Measurements from ENCODE around the gene CBX3. TPM values are rescaled to one million over a fixed set of nuclear protein-coding genes. Genes with fewer than 3 reads are reported as not detected.

Gene CBX3
- total RNA-seq, 2 experiments from 2014 or later = 313 to 320 TPM

- Mint-ChIP-seq H3K36me3 (ENCODE audit: low read depth) (peaks cover 76% of the 10 kb centered on the region), H3K4me1 (ENCODE audit: low read depth) (peaks cover 28% of the 10 kb centered on the region), H3K9me3 (no peaks in the 10 kb centered on the region), H3K27ac (peak overlapping the region; percentile 95), H3K4me3 (peak overlapping the region; percentile 100), H3K27me3 (peaks cover 3% of the 10 kb centered on the region)
- TF ChIP-seq, protein P1, sequence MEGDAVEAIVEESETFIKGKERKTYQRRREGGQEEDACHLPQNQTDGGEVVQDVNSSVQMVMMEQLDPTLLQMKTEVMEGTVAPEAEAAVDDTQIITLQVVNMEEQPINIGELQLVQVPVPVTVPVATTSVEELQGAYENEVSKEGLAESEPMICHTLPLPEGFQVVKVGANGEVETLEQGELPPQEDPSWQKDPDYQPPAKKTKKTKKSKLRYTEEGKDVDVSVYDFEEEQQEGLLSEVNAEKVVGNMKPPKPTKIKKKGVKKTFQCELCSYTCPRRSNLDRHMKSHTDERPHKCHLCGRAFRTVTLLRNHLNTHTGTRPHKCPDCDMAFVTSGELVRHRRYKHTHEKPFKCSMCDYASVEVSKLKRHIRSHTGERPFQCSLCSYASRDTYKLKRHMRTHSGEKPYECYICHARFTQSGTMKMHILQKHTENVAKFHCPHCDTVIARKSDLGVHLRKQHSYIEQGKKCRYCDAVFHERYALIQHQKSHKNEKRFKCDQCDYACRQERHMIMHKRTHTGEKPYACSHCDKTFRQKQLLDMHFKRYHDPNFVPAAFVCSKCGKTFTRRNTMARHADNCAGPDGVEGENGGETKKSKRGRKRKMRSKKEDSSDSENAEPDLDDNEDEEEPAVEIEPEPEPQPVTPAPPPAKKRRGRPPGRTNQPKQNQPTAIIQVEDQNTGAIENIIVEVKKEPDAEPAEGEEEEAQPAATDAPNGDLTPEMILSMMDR (IDR thresholded peaks at IDR 0.05) = no peak
- intact Hi-C loops (cut with micrococcal nuclease) = loop anchor here (5.0 to 10.0 kb wide), 2 partner anchors 75 to 162 kb away; no protein-coding TSS in a partner anchor
- ChIA-PET POLR2A (interaction anchor here (0.6 to 19.0 kb wide), 16 partner anchors 8 to 163 kb away, joined by 3 to 588 read pairs (median 4); partner anchors contain the start of genes NFE2L3 and SNX10), CTCF (interaction anchor here (0.6 to 1.6 kb wide), 7 partner anchors 13 to 348 kb away, joined by 3 to 4 read pairs (median 3); no protein-coding TSS in a partner anchor)
- ATAC-seq = no peak
- peak; percentile 57 for DNase-seq
Measured at GRCh38 chr7:26202019-26202990, 760 bp downstream of the CBX3 start.

- intact Hi-C loops (cut with micrococcal nuclease) = loop anchor here (5.0 to 10.0 kb wide), 2 partner anchors 74 to 162 kb away; no protein-coding TSS in a partner anchor
- H3K4me3 Mint-ChIP-seq = peak overlapping the region; percentile 86
- no peaks in the 10 kb centered on the region for H3K9me3 Mint-ChIP-seq
- POLR2A ChIA-PET = interaction anchor here (0.6 to 19.0 kb wide), 8 partner anchors 10 to 88 kb away, joined by 3 to 588 read pairs (median 14); partner anchors contain the start of genes NFE2L3 and SNX10
- TF ChIP-seq, protein P1 (IDR thresholded peaks at IDR 0.05) = no peak
- ATAC-seq (no peak), DNase-seq (no peak)
- CTCF ChIA-PET = interaction anchor here (0.6 to 1.6 kb wide), 4 partner anchors 82 to 349 kb away, joined by 3 to 4 read pairs (median 3); no protein-coding TSS in a partner anchor
- peaks cover 3% of the 10 kb centered on the region for H3K27me3 Mint-ChIP-seq
- peaks cover 30% of the 10 kb centered on the region for H3K4me1 Mint-ChIP-seq (ENCODE audit: low read depth)
- peak overlapping the region; percentile 95 for H3K27ac Mint-ChIP-seq
- H3K36me3 Mint-ChIP-seq (ENCODE audit: low read depth) = peaks cover 76% of the 10 kb centered on the region
Measured at GRCh38 chr7:26203016-26203415, 1.5 kb downstream of the CBX3 start.

- H3K4me1 Mint-ChIP-seq (ENCODE audit: low read depth) = peaks cover 51% of the 10 kb centered on the region
- peaks cover 80% of the 10 kb centered on the region for H3K36me3 Mint-ChIP-seq (ENCODE audit: low read depth)
- peak overlapping the region; percentile 36 for H3K27ac Mint-ChIP-seq
- no peaks in the 10 kb centered on the region for H3K9me3 Mint-ChIP-seq
- ATAC-seq = no peak
- DNase-seq = no peak
- POLR2A ChIA-PET = interaction anchor here (0.8 to 19.0 kb wide), 6 partner anchors 8 to 128 kb away, joined by 3 to 588 read pairs (median 3); partner anchors contain the start of gene HNRNPA2B1
- TF ChIP-seq, protein P1 (IDR thresholded peaks at IDR 0.05) = no peak
- CTCF ChIA-PET = interaction anchor here (0.6 to 1.0 kb wide), 2 partner anchors 8 to 162 kb away, joined by 3 read pairs; no protein-coding TSS in a partner anchor
- intact Hi-C loops (cut with micrococcal nuclease) = loop anchor here (10.0 kb wide), 1 partner anchor 157 kb away; no protein-coding TSS in a partner anchor
- no peak overlapping the region for H3K4me3 Mint-ChIP-seq
- H3K27me3 Mint-ChIP-seq = no peaks in the 10 kb centered on the region
Measured at GRCh38 chr7:26208040-26208439, 6.5 kb downstream of the CBX3 start.

DNA sequence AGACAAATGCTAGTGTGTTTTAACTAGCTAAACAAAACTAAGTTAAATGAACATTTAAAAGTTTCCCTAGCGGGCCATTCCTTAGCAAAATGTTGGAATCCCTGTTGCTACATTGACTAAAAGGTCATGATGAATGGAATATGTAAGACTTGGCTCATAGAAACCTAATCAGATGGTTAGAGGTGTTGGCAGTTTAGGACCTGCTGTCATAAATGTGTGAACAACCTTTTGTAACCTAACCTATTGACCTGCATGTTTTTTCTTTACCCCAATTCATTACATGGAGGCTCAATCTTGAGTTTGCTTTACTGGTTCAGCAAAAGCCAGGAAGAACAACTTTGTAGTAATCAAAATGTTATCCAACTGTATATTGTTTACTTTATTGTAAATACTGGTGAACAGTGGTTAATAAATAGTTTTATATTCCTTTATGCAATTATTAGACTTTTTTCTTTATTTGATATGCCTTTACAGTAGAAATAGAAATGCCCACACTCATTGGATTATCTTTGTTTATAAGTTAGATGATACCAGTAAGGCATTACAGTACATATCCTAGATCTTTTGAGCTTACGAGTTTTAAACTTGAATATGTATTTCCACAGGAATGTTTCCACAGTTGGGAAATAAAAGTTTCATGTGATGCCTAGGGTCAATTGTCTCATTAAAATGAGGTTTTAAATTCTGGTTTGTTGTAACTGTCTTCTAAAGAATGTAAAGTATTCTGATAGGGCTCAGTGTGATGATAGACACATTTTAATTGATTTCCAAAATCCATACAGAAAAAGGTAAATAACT lies 11.6 kb downstream of the CBX3 start:
- TF ChIP-seq, protein P1 (IDR thresholded peaks at IDR 0.05) = no peak
- no peaks in the 10 kb centered on the region for H3K9me3 Mint-ChIP-seq
- H3K4me1 Mint-ChIP-seq (ENCODE audit: low read depth) = peaks cover 37% of the 10 kb centered on the region
- CTCF ChIA-PET = interaction anchor here (0.9 to 1.4 kb wide), 3 partner anchors 10 to 134 kb away, joined by 3 to 4 read pairs (median 4); no protein-coding TSS in a partner anchor
- intact Hi-C loops (cut with micrococcal nuclease) = no loop called here
- no peak for ATAC-seq
- H3K4me3 Mint-ChIP-seq = no peak overlapping the region
- DNase-seq = no peak
- POLR2A ChIA-PET = interaction anchor here (0.9 to 4.1 kb wide), 3 partner anchors 11 to 17 kb away, joined by 3 to 25 read pairs (median 4); partner anchors contain the start of gene CBX3
- no peaks in the 10 kb centered on the region for H3K27me3 Mint-ChIP-seq
- no peak overlapping the region for H3K27ac Mint-ChIP-seq
- peaks cover 46% of the 10 kb centered on the region for H3K36me3 Mint-ChIP-seq (ENCODE audit: low read depth)
